ENCODE measurements around the gene HOXC11. TPM values are rescaled to one million over a fixed set of nuclear protein-coding genes. Genes with fewer than 3 reads are reported as not detected.

The HOXC11 gene
- total RNA-seq, 4 donors from 2014 or later, result not detected

DNA sequence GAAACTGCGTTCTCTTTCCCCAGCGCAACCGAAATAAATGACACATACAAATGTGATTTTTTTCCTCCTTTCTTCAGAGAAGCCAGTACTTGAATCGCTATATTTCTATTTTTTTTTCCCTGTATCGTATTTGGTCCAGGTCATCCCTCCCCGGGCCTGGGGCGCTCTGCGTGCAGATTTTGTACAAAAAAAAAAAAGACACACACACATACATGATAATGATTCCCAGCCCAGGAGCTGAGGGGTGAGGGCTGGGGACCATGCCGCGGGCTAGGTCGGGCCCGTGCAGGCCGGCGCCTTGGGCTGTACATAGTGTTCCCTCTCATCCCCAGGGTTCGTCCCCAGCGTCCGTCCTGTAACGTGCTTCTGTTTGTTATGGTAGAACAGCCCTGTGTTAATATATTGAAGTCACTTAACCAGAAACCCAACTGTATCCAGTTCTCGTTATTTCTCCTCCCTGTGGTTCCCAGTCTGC lies 30.0 kb downstream of the HOXC11 start:
- in situ Hi-C loops (cut with MboI; ENCODE audit: low pct_ligation_motif_present in 1 of 4, low pct_unique_long_range_greater_than_20kb in 1 of 4, low sequenced_read_pairs in 3 of 4) (no loop called here), intact Hi-C loops (cut with DNase I; ENCODE audit: low total_unique reads) (no loop called here)
- WGBS, 2 donors (ENCODE audit: low coverage in 1 of 2), result 63 to 75% methylated on average over 7 to 19 of the region's 19 CpGs
- no peak for TF ChIP-seq EP300 (IDR thresholded peaks at IDR 0.05; ENCODE audit: low read depth)
- Histone ChIP-seq H3K36me3 (no peaks in the 10 kb centered on the region), H3K4me1 (peaks cover 4 to 24% (median 17%) of the 10 kb centered on the region in 4 donors), H3K9me3 (no peaks in the 10 kb centered on the region), H3K27ac (no peak overlapping the region), H3K4me3 (no peak overlapping the region), H3K27me3 (peaks cover 100% of the 10 kb centered on the region)
- DNase-seq, result no peak

DNA sequence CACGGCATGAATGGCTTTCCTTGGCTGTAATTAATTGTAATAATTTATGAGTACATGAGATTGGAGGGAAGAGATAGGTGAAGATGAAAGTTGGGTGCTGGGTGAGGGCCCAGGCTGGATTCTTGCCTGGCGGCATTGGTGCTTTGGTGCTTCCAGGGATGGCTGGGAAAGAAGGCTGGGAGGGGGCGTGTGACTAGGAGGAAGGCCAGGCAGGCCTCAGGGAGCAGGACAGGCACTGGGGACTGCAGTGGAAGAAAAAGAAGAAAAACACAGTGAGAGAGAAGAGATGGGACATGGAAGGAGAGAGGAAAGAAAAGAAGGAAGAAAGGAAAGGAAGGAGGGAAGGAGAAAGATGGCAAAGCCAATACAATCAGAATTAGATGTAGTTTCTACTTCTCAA lies 30.7 kb downstream of the HOXC11 start:
- DNase-seq, result no peak
- Histone ChIP-seq H3K36me3 (no peaks in the 10 kb centered on the region), H3K9me3 (no peaks in the 10 kb centered on the region), H3K27me3 (peaks cover 100% of the 10 kb centered on the region), H3K4me1 (peaks cover 4 to 24% (median 17%) of the 10 kb centered on the region in 4 donors), H3K4me3 (no peak overlapping the region), H3K27ac (no peak overlapping the region)
- TF ChIP-seq EP300 (IDR thresholded peaks at IDR 0.05; ENCODE audit: low read depth), result no peak
- no peak for TF ChIP-seq CTCF (IDR thresholded peaks at IDR 0.05)
- TF ChIP-seq POLR2A (IDR thresholded peaks at IDR 0.05), result no peak
- no peak for TF ChIP-seq POLR2AphosphoS5 (IDR thresholded peaks at IDR 0.05)
- in situ Hi-C loops (cut with MboI; ENCODE audit: low pct_ligation_motif_present in 1 of 4, low pct_unique_long_range_greater_than_20kb in 1 of 4, low sequenced_read_pairs in 3 of 4), result no loop called here
- 20 to 63% methylated on average over 1 to 3 of the region's 3 CpGs for WGBS, 2 donors (ENCODE audit: low coverage in 1 of 2)
- intact Hi-C loops (cut with DNase I; ENCODE audit: low total_unique reads), result no loop called here

DNA sequence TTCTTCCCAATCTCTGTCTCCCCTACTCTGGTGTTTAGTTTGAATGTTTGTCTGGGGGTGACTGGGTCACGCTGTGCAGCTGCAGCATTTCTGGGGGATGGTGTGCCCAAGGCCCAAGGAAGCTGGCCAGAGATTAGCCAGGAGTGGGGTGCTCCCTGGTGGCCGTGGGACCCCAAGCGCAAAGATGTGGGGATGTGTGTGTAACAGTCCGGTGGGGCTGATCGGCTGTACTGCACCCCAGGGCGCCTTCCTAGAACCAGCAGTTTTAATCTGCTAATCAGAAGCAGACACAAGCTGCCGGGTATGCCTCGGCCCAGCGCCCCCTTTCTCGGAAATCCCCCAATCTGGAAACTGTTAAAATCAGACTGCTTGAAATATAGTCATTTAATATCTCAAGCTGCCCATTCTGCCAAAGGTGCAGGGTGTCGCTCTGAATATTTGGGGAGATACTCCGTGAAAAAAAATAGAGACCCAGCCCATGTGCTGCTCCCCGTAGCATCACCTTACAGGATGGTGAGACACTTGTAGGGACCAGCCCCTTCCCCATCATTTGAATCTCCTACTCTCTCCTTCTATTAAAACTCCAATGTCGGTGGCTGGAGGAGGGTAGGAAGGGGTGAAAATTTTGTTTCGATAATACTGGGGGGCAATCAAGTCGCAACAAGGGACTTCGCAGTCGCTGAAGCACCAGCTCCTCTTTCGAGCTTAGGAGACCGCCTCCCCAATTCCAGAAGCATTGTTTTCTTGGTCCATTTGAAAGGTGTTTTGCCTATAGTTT lies 31.3 kb downstream of the HOXC11 start:
- in situ Hi-C loops (cut with MboI; ENCODE audit: low pct_ligation_motif_present in 1 of 4, low pct_unique_long_range_greater_than_20kb in 1 of 4, low sequenced_read_pairs in 3 of 4) (no loop called here), intact Hi-C loops (cut with DNase I; ENCODE audit: low total_unique reads) (no loop called here)
- TF ChIP-seq EP300 (IDR thresholded peaks at IDR 0.05; ENCODE audit: low read depth) (no peak), POLR2AphosphoS5 (IDR thresholded peaks at IDR 0.05) (no peak), CTCF (IDR thresholded peaks at IDR 0.05) (no peak), POLR2A (IDR thresholded peaks at IDR 0.05) (no peak)
- H3K4me1 ChIP-seq, result peaks cover 4 to 27% (median 21%) of the 10 kb centered on the region in 4 donors
- H3K9me3 ChIP-seq, result no peaks in the 10 kb centered on the region
- DNase-seq, result no peak
- no peak overlapping the region for H3K4me3 ChIP-seq
- peaks cover 98% of the 10 kb centered on the region for H3K27me3 ChIP-seq
- WGBS, 2 donors (ENCODE audit: low coverage in 1 of 2), result 40 to 60% methylated on average over 5 to 20 of the region's 20 CpGs
- H3K27ac ChIP-seq, result no peak overlapping the region
- H3K36me3 ChIP-seq, result no peaks in the 10 kb centered on the region

- Histone ChIP-seq H3K4me1 (peaks cover 1 to 25% (median 20%) of the 10 kb centered on the region in 4 donors), H3K27ac (no peak overlapping the region), H3K4me3 (no peak overlapping the region), H3K27me3 (peaks cover 98% of the 10 kb centered on the region), H3K36me3 (no peaks in the 10 kb centered on the region), H3K9me3 (no peaks in the 10 kb centered on the region)
- intact Hi-C loops (cut with DNase I; ENCODE audit: low total_unique reads) (loop anchor here (5.0 kb wide), 2 partner anchors 187 to 202 kb away; no protein-coding TSS in a partner anchor), in situ Hi-C loops (cut with MboI; ENCODE audit: low pct_ligation_motif_present in 1 of 4, low pct_unique_long_range_greater_than_20kb in 1 of 4, low sequenced_read_pairs in 3 of 4) (loop anchor here in 2 of 4 donors (5.0 kb wide), 2 partner anchors 187 to 197 kb away; no protein-coding TSS in a partner anchor)
- 36% methylated on average over 31 of the region's 31 CpGs; no CpG with 5 or more reads in 1 of the 2 donors for WGBS, 2 donors (ENCODE audit: low coverage in 1 of 2)
- TF ChIP-seq POLR2A (IDR thresholded peaks at IDR 0.05), result no peak
- TF ChIP-seq EP300 (IDR thresholded peaks at IDR 0.05; ENCODE audit: low read depth), result no peak
- no peak for TF ChIP-seq CTCF (IDR thresholded peaks at IDR 0.05)
- no peak for TF ChIP-seq POLR2AphosphoS5 (IDR thresholded peaks at IDR 0.05)
- no peak for DNase-seq
Observed at GRCh38 chr12:54004841-54005530, 32.1 kb downstream of the HOXC11 start.

All from transverse colon (tissue), 4 donors.